HG03045 (cell line): Measurements from ENCODE around the gene SIAH3.

Source experiments
- ATAC-seq: cut with Tn5 transposase; IDR thresholded peaks from one replicate; pipeline ENCODE4 v1.9.1; 2021; ENCODE audit warnings: mild to moderate bottlenecking, moderate library complexity; ENCODE audit not compliant: unreplicated experiment

SIAH3 gene

DNA sequence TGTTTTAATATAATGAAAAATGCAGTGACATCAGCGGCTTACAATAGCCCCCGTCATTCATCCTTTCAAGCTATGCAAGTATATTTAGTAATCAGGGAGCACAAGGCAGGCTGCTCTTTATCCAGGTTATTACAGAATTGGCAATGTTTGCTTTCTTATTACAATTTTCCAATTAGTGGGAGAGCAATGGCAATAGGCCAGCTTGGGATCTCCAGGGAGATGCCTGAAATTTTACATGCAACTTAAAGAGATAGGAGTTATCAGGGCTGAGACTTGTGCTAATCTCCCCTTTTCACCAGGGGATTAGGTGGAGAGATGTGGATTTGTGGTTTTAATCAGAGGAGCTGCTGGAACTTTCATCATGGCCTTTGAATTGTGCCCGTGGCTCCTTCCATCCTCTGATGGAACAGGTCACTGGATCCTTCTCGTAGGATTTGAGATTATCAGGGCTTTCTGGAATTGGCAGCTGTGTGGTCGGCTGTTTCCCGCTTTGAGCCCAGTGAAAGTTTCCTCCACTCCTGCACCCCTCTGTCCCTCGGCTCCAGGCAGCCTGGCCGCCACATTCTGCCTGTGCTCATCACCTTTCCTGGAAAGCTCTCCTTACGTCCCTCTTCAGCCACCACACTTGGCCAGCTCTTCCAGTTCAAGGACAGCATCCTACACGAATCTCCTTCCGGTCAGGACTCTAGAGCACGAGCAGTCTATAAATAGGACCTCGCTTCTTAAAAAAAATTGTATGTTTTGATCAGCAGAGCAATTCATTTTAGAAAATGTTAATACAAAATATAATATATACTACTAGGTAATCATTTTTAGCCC is 102.4 kb downstream of the SIAH3 start:
- ATAC-seq, result no peak

DNA sequence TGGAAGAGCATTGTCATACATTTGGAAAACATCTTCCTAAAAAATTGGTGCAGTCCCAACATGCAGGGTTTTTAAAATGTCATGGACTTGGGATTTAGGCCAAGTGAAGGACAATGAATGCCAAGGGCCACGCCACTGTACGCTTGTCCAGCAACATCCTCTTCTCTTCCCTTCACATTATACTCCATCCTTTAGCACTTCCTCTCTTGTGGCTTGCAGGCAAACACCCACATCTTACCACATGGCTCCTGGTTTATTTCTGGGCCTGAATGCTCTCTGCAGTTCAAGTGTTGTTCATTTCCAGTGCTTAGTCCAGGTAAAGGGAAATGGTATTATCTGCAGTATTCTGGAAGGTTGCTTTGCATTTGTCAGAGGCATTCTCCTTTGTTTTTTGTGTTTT is 104.5 kb downstream of the SIAH3 start:
- no peak for ATAC-seq

DNA sequence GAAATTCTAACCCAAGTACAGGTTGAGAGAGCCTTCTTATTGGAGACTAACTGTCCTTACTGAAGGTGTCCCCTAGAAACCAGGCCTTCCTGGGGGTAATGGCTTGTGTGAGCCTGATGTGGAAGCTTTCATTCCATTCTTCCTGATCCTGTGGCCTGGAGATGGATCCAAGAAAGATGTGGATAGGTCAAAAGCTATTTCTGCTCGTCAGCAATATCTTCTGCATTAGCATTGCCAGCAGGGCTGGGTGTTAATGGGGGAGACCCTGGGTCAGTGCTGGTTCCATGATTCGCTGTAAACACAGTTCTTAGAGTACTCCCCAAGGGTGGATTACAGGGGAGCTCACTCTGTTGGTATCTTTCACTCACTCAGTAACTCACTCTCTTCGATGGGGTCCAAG is 106.6 kb downstream of the SIAH3 start:
- no peak for ATAC-seq

DNA sequence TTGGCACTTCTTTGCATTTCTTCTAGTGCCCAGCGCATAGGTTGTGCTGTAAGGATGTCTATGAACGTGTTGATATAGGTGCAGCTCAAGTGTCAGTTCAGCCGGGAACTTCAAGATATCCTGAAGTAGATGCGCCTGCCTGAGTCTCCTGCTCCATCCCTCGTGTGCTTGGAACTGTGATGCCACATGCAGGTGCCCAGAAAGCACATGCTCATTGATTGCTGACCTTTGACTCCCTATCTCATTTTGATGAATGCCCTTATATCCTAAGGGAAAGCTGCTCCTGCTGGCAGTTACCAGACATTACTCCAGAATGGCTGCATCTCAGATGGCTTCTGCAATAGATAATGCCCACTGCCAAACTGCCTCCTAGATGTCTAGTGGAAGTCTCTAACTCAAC is 108.6 kb downstream of the SIAH3 start:
- no peak for ATAC-seq

DNA sequence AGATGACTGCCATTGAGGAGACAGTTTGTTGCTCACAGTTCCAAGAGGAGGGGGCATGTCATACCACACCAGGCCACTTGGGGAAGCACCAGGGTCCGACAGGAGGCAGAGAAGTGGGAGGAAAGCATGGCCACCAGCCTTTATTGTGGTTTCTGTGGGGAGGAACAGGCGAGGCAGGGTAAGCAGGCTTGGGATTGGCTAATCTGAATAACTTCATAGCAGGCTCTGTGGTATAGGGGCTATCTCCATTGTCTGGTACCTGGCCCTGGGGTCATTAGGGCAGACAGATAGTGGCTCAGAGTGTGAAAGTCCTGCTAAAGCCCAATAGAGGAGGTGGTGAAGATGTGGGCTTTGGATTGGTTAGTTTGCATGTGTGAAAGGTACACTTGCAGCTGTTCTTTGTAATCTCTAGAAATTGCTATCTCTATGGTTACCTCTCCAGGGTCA is 114.0 kb downstream of the SIAH3 start:
- no peak for ATAC-seq

DNA sequence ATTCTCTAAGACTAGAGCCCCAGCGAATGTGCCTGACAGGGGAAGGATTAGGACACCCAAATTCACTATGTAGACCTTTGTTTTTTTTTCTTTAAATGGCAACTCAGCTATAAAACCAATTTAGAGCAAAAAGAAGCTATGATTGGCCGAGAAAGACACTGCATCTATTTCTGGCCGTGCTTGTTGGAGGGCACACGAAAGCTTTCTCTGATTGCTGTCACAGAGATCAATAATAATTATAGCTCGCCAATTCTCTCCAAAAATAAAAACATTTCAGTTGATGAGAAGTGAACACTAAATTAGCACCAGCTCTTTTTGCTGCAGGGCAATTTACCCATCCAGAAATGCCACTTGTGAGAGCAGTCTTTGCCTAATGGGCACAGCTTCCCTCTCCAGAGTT is 118.2 kb downstream of the SIAH3 start:
- ATAC-seq, result no peak

DNA sequence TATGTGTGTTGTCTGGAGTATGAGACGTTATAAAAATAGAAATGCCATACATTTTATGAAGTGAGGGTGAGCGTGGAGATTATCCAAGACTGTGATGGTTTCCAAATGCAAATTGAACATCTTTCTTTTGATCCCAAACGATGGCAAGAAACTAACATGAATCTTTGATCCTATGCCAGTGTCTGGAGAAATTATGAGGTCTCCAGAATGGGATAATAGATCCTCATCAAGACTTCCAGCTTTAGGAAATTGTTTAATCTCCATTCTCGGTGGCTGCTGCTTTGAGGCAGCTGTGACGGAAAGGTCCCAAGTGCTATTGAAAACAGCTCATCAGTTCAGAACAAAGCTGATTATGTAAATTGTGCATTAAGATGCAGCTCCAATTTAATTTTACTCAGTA is 118.6 kb downstream of the SIAH3 start:
- ATAC-seq, result no peak

DNA sequence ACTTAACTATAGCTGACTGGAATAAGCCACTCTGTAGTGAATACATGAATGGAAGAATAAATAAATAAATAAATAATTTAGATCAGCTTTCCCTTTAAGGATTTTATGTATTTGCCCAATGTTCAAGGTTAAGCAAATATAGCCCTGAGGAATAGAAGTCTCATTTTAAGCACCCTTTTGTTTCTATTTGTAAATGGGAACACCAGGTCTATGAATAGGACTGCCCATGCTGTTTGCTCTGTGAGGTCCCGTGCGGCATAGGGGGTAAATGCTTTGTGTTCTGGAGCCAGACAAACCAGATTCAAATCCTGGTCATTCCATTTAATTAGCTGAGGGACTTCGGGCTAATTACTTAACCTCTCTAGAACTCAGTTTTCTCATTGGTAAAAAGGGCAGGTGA is 120.1 kb downstream of the SIAH3 start:
- ATAC-seq, result no peak

DNA sequence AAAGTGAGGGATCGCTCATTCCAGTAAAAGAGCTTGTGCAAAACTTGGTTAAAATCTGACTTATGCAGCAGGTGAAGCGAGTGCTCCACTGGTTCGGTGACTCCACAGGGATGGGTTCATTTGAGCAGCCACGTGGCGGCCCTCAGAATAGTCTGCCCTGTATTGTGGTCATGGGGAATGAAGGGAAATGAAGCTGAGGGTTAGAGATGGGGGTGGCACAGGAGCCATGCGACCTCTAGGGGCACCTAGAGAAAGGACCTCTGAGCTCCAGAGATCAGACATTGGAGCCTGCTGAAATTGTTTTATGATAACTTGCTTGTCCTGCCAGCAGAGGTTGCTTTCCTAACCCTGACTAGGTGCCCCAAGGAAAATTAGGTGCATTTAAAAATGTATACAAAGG is 122.8 kb downstream of the SIAH3 start:
- no peak for ATAC-seq
